Liver (tissue), 9 donors: ENCODE data around the gene TNS2. TPM values are rescaled to one million over a fixed set of nuclear protein-coding genes. Genes with fewer than 3 reads are reported as not detected.

Experiments
- DNase-seq: peaks from one replicate; pipeline ENCODE4 v3.0.0-alpha.2; 2017; ENCODE audit warnings: low spot score
- H3K27ac ChIP-seq, 2 donors: one replicate each; pipeline ENCODE4 v1.7.0; 2013; ENCODE audit warnings: inconsistent platforms in 2 of 2, low read length in 2 of 2, control low read depth in 1 of 2, low read depth in 1 of 2, mild to moderate bottlenecking in 1 of 2
- H3K27me3 ChIP-seq, 4 donors: one replicate each; pipeline versions ENCODE4 v1.6.1 to v1.7.0; 2013; ENCODE audit warnings: low read length in 3 of 4, inconsistent platforms in 1 of 4, mild to moderate bottlenecking in 1 of 4, moderate library complexity in 1 of 4; ENCODE audit not compliant: control insufficient read depth in 4 of 4, insufficient read depth in 4 of 4
- H3K36me3 ChIP-seq, 4 donors: one replicate each; pipeline versions ENCODE4 v1.6.1 to v1.7.0; 2013; ENCODE audit warnings: low read length in 3 of 4, mild to moderate bottlenecking in 3 of 4, low read depth in 1 of 4, moderate library complexity in 1 of 4; ENCODE audit not compliant: control insufficient read depth in 4 of 4, insufficient read depth in 3 of 4
- H3K4me1 ChIP-seq, 4 donors: one replicate each; pipeline versions ENCODE4 v1.6.1 to v1.7.0; 2013; ENCODE audit warnings: low read length in 3 of 4, mild to moderate bottlenecking in 3 of 4, moderate library complexity in 1 of 4; ENCODE audit not compliant: control insufficient read depth in 4 of 4, insufficient read depth in 4 of 4
- H3K4me3 ChIP-seq, 3 donors: one replicate each; pipeline versions ENCODE4 v1.6.1 to v1.7.0; 2013; ENCODE audit warnings: low read length in 3 of 3, control low read depth in 1 of 3, low read depth in 1 of 3, mild to moderate bottlenecking in 1 of 3
- H3K9ac ChIP-seq, 2 donors: one replicate each; pipeline ENCODE4 v1.7.0; 2013; ENCODE audit warnings: low read length in 2 of 2, mild to moderate bottlenecking in 2 of 2, moderate library complexity in 2 of 2, control low read depth in 1 of 2, low read depth in 1 of 2
- H3K9me3 ChIP-seq, 4 donors: one replicate each; pipeline versions ENCODE4 v1.6.1 to v1.7.0; 2013; ENCODE audit warnings: low read length in 3 of 4; ENCODE audit not compliant: control insufficient read depth in 4 of 4
- EGR1 ChIP-seq, 2 donors: IDR thresholded peaks; 2 replicates each; pipeline ENCODE4 v1.6.1; 2016 to 2018; ENCODE audit warnings: antibody characterized with exemption in 2 of 2, low read depth in 2 of 2
- FOXA1 ChIP-seq: IDR thresholded peaks from 2 replicates; pipeline ENCODE4 v1.6.1; 2016; ENCODE audit warnings: antibody characterized with exemption
- FOXA2 ChIP-seq: IDR thresholded peaks from 2 replicates; pipeline ENCODE4 v1.6.1; 2016; ENCODE audit warnings: antibody characterized with exemption
- GABPA ChIP-seq, 2 donors: IDR thresholded peaks in 1 of 2; conservative IDR thresholded peaks in 1 of 2; 2 replicates each; pipeline ENCODE4 v1.6.1; 2016; ENCODE audit warnings: antibody characterized with exemption in 2 of 2, mild to moderate bottlenecking in 1 of 2, moderate library complexity in 1 of 2
- HNF4A ChIP-seq, 2 donors: conservative IDR thresholded peaks; 2 replicates each; pipeline ENCODE4 v1.6.1; 2016; ENCODE audit warnings: antibody characterized with exemption in 2 of 2, mild to moderate bottlenecking in 2 of 2
- HNF4G ChIP-seq: IDR thresholded peaks from 2 replicates; pipeline ENCODE4 v1.6.1; 2016; ENCODE audit warnings: antibody characterized with exemption
- JUND ChIP-seq, 2 donors: IDR thresholded peaks; 2 replicates each; pipeline ENCODE4 v1.6.1; 2016; ENCODE audit warnings: antibody characterized with exemption in 2 of 2
- RAD21 ChIP-seq, 2 donors: IDR thresholded peaks; 2 replicates each; pipeline ENCODE4 v1.6.1; 2016; ENCODE audit warnings: antibody characterized with exemption in 2 of 2, mild to moderate bottlenecking in 2 of 2
- RXRA ChIP-seq, 2 donors: IDR thresholded peaks; 2 replicates each; pipeline ENCODE4 v1.6.1; 2017 to 2018; ENCODE audit warnings: antibody characterized with exemption in 2 of 2, mild to moderate bottlenecking in 1 of 2
- SP1 ChIP-seq: IDR thresholded peaks from 2 replicates; pipeline ENCODE4 v1.6.1; 2018; ENCODE audit warnings: antibody characterized with exemption, mild to moderate bottlenecking
- TAF1 ChIP-seq: conservative IDR thresholded peaks from 2 replicates; pipeline ENCODE4 v1.6.1; 2016; ENCODE audit warnings: antibody characterized with exemption, mild to moderate bottlenecking
- YY1 ChIP-seq: IDR thresholded peaks from 2 replicates; pipeline ENCODE4 v1.6.1; 2016; ENCODE audit warnings: antibody characterized with exemption, mild to moderate bottlenecking
- WGBS: extraction: QIAGEN DNeasy Blood & Tissue Kit; methylation state at CpG from one replicate; pipeline ENCODE4 v1.1.7; 2013; 5-methylcytosine and 5-hydroxymethylcytosine counted together
- polyA plus RNA-seq, 2 donors: library from polyadenylated mRNA; stranded (reverse) in 1 of 2; unstranded in 1 of 2; fragments of 200-250 nt in 1 of 2; fragments of >200 nt in 1 of 2; fragmentation: Nextera tagmentation in 1 of 2; extraction: Ambion mirVana in 1 of 2; gene quantifications; one replicate each; pipeline versions ENCODE4 v1.2.1 to v1.2.3, GENCODE V29; 2013 to 2015
- total RNA-seq, 2 donors: library from RNA; depleted of rRNA; stranded (reverse); fragments of >200 nt; gene quantifications; one replicate each; pipeline ENCODE4 v1.2.3, GENCODE V29; 2014
- TF ChIP-seq, protein P1 (sequence below): IDR thresholded peaks from 2 replicates; pipeline ENCODE4 v1.6.1; 2016; ENCODE audit warnings: antibody characterized with exemption, mild to moderate bottlenecking
- TF ChIP-seq, protein P2 (sequence below): fragments of 150-350 bp; IDR thresholded peaks from 2 replicates; pipeline ENCODE4 v1.5.1; 2017; ENCODE audit warnings: improper control_type of control experiment, low read depth, low read length; ENCODE audit not compliant: missing input control
- TF ChIP-seq, protein P3 (sequence below): IDR thresholded peaks from 2 replicates; pipeline ENCODE4 v1.6.1; 2016; ENCODE audit warnings: antibody characterized with exemption
- TF ChIP-seq, protein P4 (sequence below): IDR thresholded peaks from 2 replicates; pipeline ENCODE4 v1.6.1; 2016; ENCODE audit warnings: antibody characterized with exemption
- TF ChIP-seq, protein P5 (sequence below): IDR thresholded peaks from 2 replicates; pipeline ENCODE4 v1.6.1; 2016; ENCODE audit warnings: antibody characterized with exemption
- donor health status: healthy.
- donor health status: healthy.
- donor health status: healthy.
- donor health status: healthy.
- donor health status: healthy.

The TNS2 gene
- total and polyA plus RNA-seq, 4 donors: 11.7 to 94.0 (median 46.0) TPM

DNA sequence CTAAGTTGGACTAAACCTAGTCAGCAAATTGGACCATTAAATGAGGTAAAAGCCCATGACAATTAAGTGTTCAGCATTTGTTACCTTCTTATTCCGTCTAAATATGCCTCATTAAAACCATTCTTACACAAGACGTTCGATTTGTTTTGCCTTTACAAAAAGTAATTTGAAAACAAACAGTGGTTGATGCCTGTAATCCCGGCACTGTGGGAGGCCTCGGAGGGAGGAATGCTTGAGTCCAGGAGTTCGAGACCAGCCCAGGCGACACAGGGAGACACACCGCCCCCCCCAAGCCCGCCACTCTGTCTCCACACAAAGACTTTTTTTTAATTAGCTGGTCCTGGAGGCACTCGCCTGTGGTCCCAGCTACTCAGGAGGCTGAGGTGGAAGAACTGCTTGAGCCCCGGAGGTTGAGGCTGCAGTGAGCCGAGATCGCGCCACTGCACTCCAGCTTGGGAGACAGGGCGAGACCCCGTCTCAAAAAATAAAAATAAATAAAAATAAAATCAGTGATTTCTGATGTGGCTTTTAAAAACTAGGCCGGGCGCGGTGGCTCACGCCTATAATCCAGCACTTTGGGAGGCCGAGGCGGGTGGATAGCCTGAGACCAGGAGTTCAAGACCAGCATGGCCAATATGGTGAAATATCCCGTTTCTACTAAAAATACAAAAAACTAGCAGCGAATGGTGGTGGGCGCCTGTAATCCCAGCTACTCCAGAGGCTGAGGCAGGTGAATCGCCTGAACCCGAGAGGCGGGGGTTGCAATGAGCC, 44.5 kb upstream of the TNS2 start:
- Histone ChIP-seq H3K36me3 (no peaks in the 10 kb centered on the region), H3K27me3 (no peaks in the 10 kb centered on the region), H3K27ac (peak overlapping the region; percentile 28 to 96), H3K9ac (peak overlapping the region; percentile 64 to 66), H3K4me1 (peaks cover 6 to 45% (median 41%) of the 10 kb centered on the region in 4 donors), H3K4me3 (peak overlapping the region; percentile 60 to 85 (median 75)), H3K9me3 (no peaks in the 10 kb centered on the region)
- 19% methylated on average over 28 of the region's 28 CpGs for WGBS
- no peak for TF ChIP-seq RXRA (IDR thresholded peaks at IDR 0.05)
- TF ChIP-seq, protein P1, sequence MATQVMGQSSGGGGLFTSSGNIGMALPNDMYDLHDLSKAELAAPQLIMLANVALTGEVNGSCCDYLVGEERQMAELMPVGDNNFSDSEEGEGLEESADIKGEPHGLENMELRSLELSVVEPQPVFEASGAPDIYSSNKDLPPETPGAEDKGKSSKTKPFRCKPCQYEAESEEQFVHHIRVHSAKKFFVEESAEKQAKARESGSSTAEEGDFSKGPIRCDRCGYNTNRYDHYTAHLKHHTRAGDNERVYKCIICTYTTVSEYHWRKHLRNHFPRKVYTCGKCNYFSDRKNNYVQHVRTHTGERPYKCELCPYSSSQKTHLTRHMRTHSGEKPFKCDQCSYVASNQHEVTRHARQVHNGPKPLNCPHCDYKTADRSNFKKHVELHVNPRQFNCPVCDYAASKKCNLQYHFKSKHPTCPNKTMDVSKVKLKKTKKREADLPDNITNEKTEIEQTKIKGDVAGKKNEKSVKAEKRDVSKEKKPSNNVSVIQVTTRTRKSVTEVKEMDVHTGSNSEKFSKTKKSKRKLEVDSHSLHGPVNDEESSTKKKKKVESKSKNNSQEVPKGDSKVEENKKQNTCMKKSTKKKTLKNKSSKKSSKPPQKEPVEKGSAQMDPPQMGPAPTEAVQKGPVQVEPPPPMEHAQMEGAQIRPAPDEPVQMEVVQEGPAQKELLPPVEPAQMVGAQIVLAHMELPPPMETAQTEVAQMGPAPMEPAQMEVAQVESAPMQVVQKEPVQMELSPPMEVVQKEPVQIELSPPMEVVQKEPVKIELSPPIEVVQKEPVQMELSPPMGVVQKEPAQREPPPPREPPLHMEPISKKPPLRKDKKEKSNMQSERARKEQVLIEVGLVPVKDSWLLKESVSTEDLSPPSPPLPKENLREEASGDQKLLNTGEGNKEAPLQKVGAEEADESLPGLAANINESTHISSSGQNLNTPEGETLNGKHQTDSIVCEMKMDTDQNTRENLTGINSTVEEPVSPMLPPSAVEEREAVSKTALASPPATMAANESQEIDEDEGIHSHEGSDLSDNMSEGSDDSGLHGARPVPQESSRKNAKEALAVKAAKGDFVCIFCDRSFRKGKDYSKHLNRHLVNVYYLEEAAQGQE: no peak
- no peak for TF ChIP-seq GABPA (IDR thresholded peaks at IDR 0.05 in 1 of 2, conservative IDR thresholded peaks at IDR 0.05 in 1 of 2)
- no peak for TF ChIP-seq HNF4G
- TF ChIP-seq, protein P2, sequence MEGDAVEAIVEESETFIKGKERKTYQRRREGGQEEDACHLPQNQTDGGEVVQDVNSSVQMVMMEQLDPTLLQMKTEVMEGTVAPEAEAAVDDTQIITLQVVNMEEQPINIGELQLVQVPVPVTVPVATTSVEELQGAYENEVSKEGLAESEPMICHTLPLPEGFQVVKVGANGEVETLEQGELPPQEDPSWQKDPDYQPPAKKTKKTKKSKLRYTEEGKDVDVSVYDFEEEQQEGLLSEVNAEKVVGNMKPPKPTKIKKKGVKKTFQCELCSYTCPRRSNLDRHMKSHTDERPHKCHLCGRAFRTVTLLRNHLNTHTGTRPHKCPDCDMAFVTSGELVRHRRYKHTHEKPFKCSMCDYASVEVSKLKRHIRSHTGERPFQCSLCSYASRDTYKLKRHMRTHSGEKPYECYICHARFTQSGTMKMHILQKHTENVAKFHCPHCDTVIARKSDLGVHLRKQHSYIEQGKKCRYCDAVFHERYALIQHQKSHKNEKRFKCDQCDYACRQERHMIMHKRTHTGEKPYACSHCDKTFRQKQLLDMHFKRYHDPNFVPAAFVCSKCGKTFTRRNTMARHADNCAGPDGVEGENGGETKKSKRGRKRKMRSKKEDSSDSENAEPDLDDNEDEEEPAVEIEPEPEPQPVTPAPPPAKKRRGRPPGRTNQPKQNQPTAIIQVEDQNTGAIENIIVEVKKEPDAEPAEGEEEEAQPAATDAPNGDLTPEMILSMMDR: no peak
- no peak for TF ChIP-seq YY1
- no peak for TF ChIP-seq SP1
- TF ChIP-seq, protein P3, sequence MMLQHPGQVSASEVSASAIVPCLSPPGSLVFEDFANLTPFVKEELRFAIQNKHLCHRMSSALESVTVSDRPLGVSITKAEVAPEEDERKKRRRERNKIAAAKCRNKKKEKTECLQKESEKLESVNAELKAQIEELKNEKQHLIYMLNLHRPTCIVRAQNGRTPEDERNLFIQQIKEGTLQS: no peak
- no peak for TF ChIP-seq EGR1 (IDR thresholded peaks at IDR 0.05; ENCODE audit: low read depth in 2 of 2)
- TF ChIP-seq TAF1: no peak
- TF ChIP-seq JUND (IDR thresholded peaks at IDR 0.05): no peak
- no peak for TF ChIP-seq HNF4A (conservative IDR thresholded peaks at IDR 0.05)
- TF ChIP-seq, protein P4, sequence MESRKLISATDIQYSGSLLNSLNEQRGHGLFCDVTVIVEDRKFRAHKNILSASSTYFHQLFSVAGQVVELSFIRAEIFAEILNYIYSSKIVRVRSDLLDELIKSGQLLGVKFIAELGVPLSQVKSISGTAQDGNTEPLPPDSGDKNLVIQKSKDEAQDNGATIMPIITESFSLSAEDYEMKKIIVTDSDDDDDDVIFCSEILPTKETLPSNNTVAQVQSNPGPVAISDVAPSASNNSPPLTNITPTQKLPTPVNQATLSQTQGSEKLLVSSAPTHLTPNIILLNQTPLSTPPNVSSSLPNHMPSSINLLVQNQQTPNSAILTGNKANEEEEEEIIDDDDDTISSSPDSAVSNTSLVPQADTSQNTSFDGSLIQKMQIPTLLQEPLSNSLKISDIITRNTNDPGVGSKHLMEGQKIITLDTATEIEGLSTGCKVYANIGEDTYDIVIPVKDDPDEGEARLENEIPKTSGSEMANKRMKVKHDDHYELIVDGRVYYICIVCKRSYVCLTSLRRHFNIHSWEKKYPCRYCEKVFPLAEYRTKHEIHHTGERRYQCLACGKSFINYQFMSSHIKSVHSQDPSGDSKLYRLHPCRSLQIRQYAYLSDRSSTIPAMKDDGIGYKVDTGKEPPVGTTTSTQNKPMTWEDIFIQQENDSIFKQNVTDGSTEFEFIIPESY: no peak
- TF ChIP-seq RAD21 (IDR thresholded peaks at IDR 0.05): no peak
- TF ChIP-seq, protein P5, sequence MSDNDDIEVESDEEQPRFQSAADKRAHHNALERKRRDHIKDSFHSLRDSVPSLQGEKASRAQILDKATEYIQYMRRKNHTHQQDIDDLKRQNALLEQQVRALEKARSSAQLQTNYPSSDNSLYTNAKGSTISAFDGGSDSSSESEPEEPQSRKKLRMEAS: no peak
- TF ChIP-seq FOXA2: no peak
- TF ChIP-seq FOXA1: no peak
- DNase-seq: peak; percentile 38
